ENCODE data around the gene TRIM40.

GRCh38 chr6:30113841-30114240, 22.1 kb upstream of the TRIM40 start:
- TF ChIP-seq, protein P1, sequence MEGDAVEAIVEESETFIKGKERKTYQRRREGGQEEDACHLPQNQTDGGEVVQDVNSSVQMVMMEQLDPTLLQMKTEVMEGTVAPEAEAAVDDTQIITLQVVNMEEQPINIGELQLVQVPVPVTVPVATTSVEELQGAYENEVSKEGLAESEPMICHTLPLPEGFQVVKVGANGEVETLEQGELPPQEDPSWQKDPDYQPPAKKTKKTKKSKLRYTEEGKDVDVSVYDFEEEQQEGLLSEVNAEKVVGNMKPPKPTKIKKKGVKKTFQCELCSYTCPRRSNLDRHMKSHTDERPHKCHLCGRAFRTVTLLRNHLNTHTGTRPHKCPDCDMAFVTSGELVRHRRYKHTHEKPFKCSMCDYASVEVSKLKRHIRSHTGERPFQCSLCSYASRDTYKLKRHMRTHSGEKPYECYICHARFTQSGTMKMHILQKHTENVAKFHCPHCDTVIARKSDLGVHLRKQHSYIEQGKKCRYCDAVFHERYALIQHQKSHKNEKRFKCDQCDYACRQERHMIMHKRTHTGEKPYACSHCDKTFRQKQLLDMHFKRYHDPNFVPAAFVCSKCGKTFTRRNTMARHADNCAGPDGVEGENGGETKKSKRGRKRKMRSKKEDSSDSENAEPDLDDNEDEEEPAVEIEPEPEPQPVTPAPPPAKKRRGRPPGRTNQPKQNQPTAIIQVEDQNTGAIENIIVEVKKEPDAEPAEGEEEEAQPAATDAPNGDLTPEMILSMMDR (IDR thresholded peaks at IDR 0.05; ENCODE audit: poor library complexity): no peak
- TF ChIP-seq EZH2 (IDR thresholded peaks at IDR 0.05; ENCODE audit: borderline replicate concordance): no peak
